ENCODE results near the gene ROR1. TPM values are rescaled to one million over a fixed set of nuclear protein-coding genes. Genes with fewer than 3 reads are reported as not detected.
"Not testable (repeated sequence)": the region's sequence is repeated elsewhere in the genome, so short reads cannot be mapped to it uniquely, and the experiment has no call there.

The ROR1 gene
- total and polyA plus RNA-seq, 8 donors = 1.4 to 37.3 (median 14.6) TPM

GRCh38 chr1:64097859-64098258, 324.0 kb downstream of the ROR1 start:
- Histone ChIP-seq H3K9me3 (no peaks in the 10 kb centered on the region), H3K27ac (no peak overlapping the region), H3K4me1 (peaks cover 0 to 13% (median 0%) of the 10 kb centered on the region in 4 donors), H3K36me3 (no peaks in the 10 kb centered on the region), H3K4me3 (no peak overlapping the region), H3K27me3 (no peaks in the 10 kb centered on the region)
- TF ChIP-seq CTCF (IDR thresholded peaks at IDR 0.05) = no peak
- intact Hi-C loops (cut with DNase I; ENCODE audit: low total_unique reads) = no loop called here
- no peak for DNase-seq
- WGBS, 5 donors = 60 to 78% (median 74%) methylated on average over 4 of the region's 4 CpGs

- 84 to 100% (median 95%) methylated on average over 1 of the region's 1 CpG for WGBS, 5 donors
- DNase-seq = no peak
- H3K27ac ChIP-seq = peak overlapping the region in 1 of 5 donors; percentile 34
- no peak for TF ChIP-seq CTCF (IDR thresholded peaks at IDR 0.05)
- no peaks in the 10 kb centered on the region for H3K36me3 ChIP-seq
- H3K9me3 ChIP-seq = no peaks in the 10 kb centered on the region
- H3K4me1 ChIP-seq = peaks cover 0 to 7% (median 0%) of the 10 kb centered on the region in 4 donors
- no peaks in the 10 kb centered on the region for H3K27me3 ChIP-seq
- H3K4me3 ChIP-seq = no peak overlapping the region
- intact Hi-C loops (cut with DNase I; ENCODE audit: low total_unique reads) = no loop called here
Measured at GRCh38 chr1:64098436-64098835, 324.6 kb downstream of the ROR1 start.

GRCh38 chr1:64098846-64099582, 325.2 kb downstream of the ROR1 start:
- no peak overlapping the region for H3K4me3 ChIP-seq
- WGBS, 5 donors = 66 to 73% (median 67%) methylated on average over 9 of the region's 9 CpGs
- H3K9me3 ChIP-seq = no peaks in the 10 kb centered on the region
- no peak for TF ChIP-seq EP300 (IDR thresholded peaks at IDR 0.05)
- no peak for TF ChIP-seq POLR2A (IDR thresholded peaks at IDR 0.05)
- no peak for TF ChIP-seq CTCF (IDR thresholded peaks at IDR 0.05)
- no peaks in the 10 kb centered on the region for H3K27me3 ChIP-seq
- no peak overlapping the region for H3K27ac ChIP-seq
- no peaks in the 10 kb centered on the region for H3K36me3 ChIP-seq
- H3K4me1 ChIP-seq = peaks cover 0 to 5% (median 0%) of the 10 kb centered on the region in 4 donors
- intact Hi-C loops (cut with DNase I; ENCODE audit: low total_unique reads) = no loop called here
- peak in 1 of 2 donors; percentile 38 for DNase-seq

- H3K27me3 ChIP-seq = no peaks in the 10 kb centered on the region
- no peaks in the 10 kb centered on the region for H3K36me3 ChIP-seq
- DNase-seq = no peak
- intact Hi-C loops (cut with DNase I; ENCODE audit: low total_unique reads) = no loop called here
- TF ChIP-seq POLR2AphosphoS5 (IDR thresholded peaks at IDR 0.05) (no peak), POLR2A (IDR thresholded peaks at IDR 0.05) (no peak), EP300 (IDR thresholded peaks at IDR 0.05) (no peak), CTCF (IDR thresholded peaks at IDR 0.05) (no peak)
- H3K9me3 ChIP-seq = no peaks in the 10 kb centered on the region
- 75 to 89% (median 80%) methylated on average over 4 of the region's 4 CpGs for WGBS, 5 donors
- no peaks in the 10 kb centered on the region for H3K4me1 ChIP-seq
- H3K4me3 ChIP-seq = no peak overlapping the region
- no peak overlapping the region for H3K27ac ChIP-seq
Measured at GRCh38 chr1:64100791-64101190, 327.0 kb downstream of the ROR1 start.

- H3K36me3 ChIP-seq; H3K4me1 ChIP-seq; H3K4me3 ChIP-seq; DNase-seq; H3K27me3 ChIP-seq; H3K27ac ChIP-seq; intact Hi-C loops (cut with DNase I; ENCODE audit: low total_unique reads); H3K9me3 ChIP-seq: not testable (repeated sequence)
- WGBS, 5 donors = 75 to 94% (median 89%) methylated on average over 1 of the region's 1 CpG
Measured at GRCh38 chr1:64104585-64104984, 330.8 kb downstream of the ROR1 start.
